OCI-LY1 (cell line): ENCODE data around the gene SLC9A4.

Experiments
- H2AFZ ChIP-seq: fragments of 200-600 bp; sonication (generic), shearing (Covaris generic); 2 replicates; pipeline ENCODE4 v1.6.0; 2014; ENCODE audit warnings: antibody characterized with exemption, mild to moderate bottlenecking, low read length
- H3F3A ChIP-seq: fragments of 200-600 bp; sonication (generic), shearing (Covaris generic); 2 replicates; pipeline ENCODE4 v1.6.0; 2014; ENCODE audit warnings: mild to moderate bottlenecking, antibody characterized with exemption, low read length, moderate library complexity; ENCODE audit not compliant: insufficient read depth
- H3K27ac ChIP-seq: fragments of 200-600 bp; sonication (generic); 2 replicates; pipeline ENCODE4 v1.5.1; 2014; ENCODE audit warnings: low read length, mixed run types, mild to moderate bottlenecking, low read depth; ENCODE audit not compliant: poor library complexity, severe bottlenecking
- H3K27me3 ChIP-seq: fragments of 200-600 bp; sonication (generic); 2 replicates; pipeline ENCODE4 v1.6.0; 2014; ENCODE audit warnings: antibody characterized with exemption, mild to moderate bottlenecking, low read length, moderate library complexity; ENCODE audit not compliant: insufficient read depth
- H3K36me3 ChIP-seq: fragments of 200-600 bp; sonication (generic); 2 replicates; pipeline ENCODE4 v1.6.1; 2014; ENCODE audit warnings: mild to moderate bottlenecking, antibody characterized with exemption, low read length, moderate library complexity, mixed read lengths; ENCODE audit not compliant: insufficient read depth
- H3K4me1 ChIP-seq: fragments of 200-600 bp; sonication (generic); 2 replicates; pipeline ENCODE4 v1.5.1; 2014; ENCODE audit warnings: mild to moderate bottlenecking, low read length, moderate library complexity; ENCODE audit not compliant: insufficient read depth, severe bottlenecking
- H3K4me2 ChIP-seq: fragments of 200-600 bp; sonication (generic), shearing (Covaris generic); 2 replicates; pipeline ENCODE4 v1.6.1; 2014; ENCODE audit warnings: low read length
- H3K4me3 ChIP-seq: fragments of 200-600 bp; sonication (generic); 2 replicates; pipeline ENCODE4 v1.5.1; 2014; ENCODE audit warnings: low read length, low read depth, mild to moderate bottlenecking, mixed read lengths; ENCODE audit not compliant: poor library complexity, severe bottlenecking
- H3K79me2 ChIP-seq: fragments of 200-600 bp; shearing (Covaris generic); 2 replicates; pipeline ENCODE4 v1.6.1; 2016; ENCODE audit warnings: mixed run types, low read length, mixed read lengths; ENCODE audit not compliant: insufficient read depth
- H3K9ac ChIP-seq: fragments of 200-600 bp; sonication (generic), shearing (Covaris generic); 2 replicates; pipeline ENCODE4 v1.6.1; 2014; ENCODE audit warnings: mild to moderate bottlenecking, low read length, mixed read lengths
- H3K9me2 ChIP-seq: fragments of 200-600 bp; sonication (generic), shearing (Covaris generic); 2 replicates; pipeline ENCODE4 v1.6.1; 2014; ENCODE audit warnings: low read depth, mild to moderate bottlenecking, low read length, mixed read lengths
- H3K9me3 ChIP-seq: fragments of 200-600 bp; shearing (Covaris generic); 2 replicates; pipeline ENCODE4 v1.6.1; 2014; ENCODE audit warnings: low read length, mixed read lengths
- H4K20me1 ChIP-seq: fragments of 200-600 bp; sonication (generic), shearing (Covaris generic); 2 replicates; pipeline ENCODE4 v1.6.0; 2016; ENCODE audit warnings: mild to moderate bottlenecking, low read length; ENCODE audit not compliant: insufficient read depth
- EZH2 ChIP-seq: fragments of 200-600 bp; sonication (generic), shearing (Covaris generic); IDR thresholded peaks from 2 replicates; pipeline ENCODE4 v1.8.0; 2017; ENCODE audit warnings: borderline replicate concordance, mixed run types, mild to moderate bottlenecking, antibody characterized with exemption, low read length, moderate library complexity, mixed read lengths
- TF ChIP-seq, protein P1 (sequence below): fragments of 200-600 bp; sonication (generic), shearing (Covaris generic); IDR thresholded peaks from 2 replicates; pipeline ENCODE4 v1.5.1; 2017; ENCODE audit warnings: mild to moderate bottlenecking, antibody characterized with exemption, low read length, moderate library complexity, mixed read lengths

The SLC9A4 gene

DNA sequence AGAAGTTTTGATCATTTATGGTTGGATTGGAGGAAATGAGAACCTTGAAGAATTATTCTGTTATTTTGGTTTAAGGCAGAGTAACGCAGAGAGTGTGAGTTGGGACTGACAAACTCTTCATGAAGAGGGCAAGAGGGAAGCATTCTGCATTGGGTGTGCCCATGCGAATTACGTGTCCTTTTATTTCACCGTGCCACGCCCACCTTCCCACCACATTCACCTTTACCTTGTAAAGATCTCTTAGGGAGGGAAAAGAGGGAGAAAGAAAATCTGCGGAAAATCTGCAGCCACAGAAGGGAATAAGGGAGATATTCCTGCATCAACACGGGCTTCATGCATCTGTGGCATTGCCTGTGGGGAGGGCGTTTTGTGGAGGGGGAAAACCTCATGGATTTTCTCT is 31.8 kb downstream of the SLC9A4 start:
- H2AFZ ChIP-seq, result no peak overlapping the region
- H3K4me2 ChIP-seq, result no peak overlapping the region
- H3K4me1 ChIP-seq, result no peaks in the 10 kb centered on the region
- no peak overlapping the region for H3K9ac ChIP-seq
- H4K20me1 ChIP-seq, result no peaks in the 10 kb centered on the region
- no peaks in the 10 kb centered on the region for H3K36me3 ChIP-seq
- H3K4me3 ChIP-seq, result no peak overlapping the region
- no peaks in the 10 kb centered on the region for H3K27me3 ChIP-seq
- no peak overlapping the region for H3K27ac ChIP-seq
- no peaks in the 10 kb centered on the region for H3K9me3 ChIP-seq
- no peaks in the 10 kb centered on the region for H3F3A ChIP-seq
- TF ChIP-seq, protein P1, sequence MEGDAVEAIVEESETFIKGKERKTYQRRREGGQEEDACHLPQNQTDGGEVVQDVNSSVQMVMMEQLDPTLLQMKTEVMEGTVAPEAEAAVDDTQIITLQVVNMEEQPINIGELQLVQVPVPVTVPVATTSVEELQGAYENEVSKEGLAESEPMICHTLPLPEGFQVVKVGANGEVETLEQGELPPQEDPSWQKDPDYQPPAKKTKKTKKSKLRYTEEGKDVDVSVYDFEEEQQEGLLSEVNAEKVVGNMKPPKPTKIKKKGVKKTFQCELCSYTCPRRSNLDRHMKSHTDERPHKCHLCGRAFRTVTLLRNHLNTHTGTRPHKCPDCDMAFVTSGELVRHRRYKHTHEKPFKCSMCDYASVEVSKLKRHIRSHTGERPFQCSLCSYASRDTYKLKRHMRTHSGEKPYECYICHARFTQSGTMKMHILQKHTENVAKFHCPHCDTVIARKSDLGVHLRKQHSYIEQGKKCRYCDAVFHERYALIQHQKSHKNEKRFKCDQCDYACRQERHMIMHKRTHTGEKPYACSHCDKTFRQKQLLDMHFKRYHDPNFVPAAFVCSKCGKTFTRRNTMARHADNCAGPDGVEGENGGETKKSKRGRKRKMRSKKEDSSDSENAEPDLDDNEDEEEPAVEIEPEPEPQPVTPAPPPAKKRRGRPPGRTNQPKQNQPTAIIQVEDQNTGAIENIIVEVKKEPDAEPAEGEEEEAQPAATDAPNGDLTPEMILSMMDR, result no peak
- no peak for TF ChIP-seq EZH2
- H3K79me2 ChIP-seq, result no peaks in the 10 kb centered on the region
- H3K9me2 ChIP-seq, result no peaks in the 10 kb centered on the region

DNA sequence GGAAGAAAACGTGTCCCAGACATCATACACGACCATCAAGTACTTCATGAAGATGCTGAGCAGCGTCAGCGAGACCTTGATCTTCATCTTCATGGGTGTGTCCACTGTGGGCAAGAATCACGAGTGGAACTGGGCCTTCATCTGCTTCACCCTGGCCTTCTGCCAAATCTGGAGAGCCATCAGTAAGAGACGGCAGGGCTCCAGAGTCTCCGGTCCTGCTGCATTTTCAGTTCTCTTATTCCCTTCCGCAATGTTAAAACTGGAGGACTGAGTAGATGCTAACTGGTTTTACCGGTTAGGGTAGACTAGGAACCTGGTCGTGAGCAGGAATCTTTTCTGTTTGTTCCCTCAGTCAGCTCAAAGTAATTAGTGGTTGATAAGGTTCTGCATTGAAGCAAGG is 32.3 kb downstream of the SLC9A4 start:
- Histone ChIP-seq H3K4me3 (no peak overlapping the region), H3K9me3 (no peaks in the 10 kb centered on the region), H3K9ac (no peak overlapping the region), H3K27ac (no peak overlapping the region), H2AFZ (no peak overlapping the region), H3K4me2 (no peak overlapping the region), H3K9me2 (no peaks in the 10 kb centered on the region), H3K4me1 (no peaks in the 10 kb centered on the region), H4K20me1 (no peaks in the 10 kb centered on the region), H3K79me2 (no peaks in the 10 kb centered on the region), H3K27me3 (no peaks in the 10 kb centered on the region), H3K36me3 (no peaks in the 10 kb centered on the region), H3F3A (no peaks in the 10 kb centered on the region)
- TF ChIP-seq EZH2, result no peak
- TF ChIP-seq, protein P1, result no peak

DNA sequence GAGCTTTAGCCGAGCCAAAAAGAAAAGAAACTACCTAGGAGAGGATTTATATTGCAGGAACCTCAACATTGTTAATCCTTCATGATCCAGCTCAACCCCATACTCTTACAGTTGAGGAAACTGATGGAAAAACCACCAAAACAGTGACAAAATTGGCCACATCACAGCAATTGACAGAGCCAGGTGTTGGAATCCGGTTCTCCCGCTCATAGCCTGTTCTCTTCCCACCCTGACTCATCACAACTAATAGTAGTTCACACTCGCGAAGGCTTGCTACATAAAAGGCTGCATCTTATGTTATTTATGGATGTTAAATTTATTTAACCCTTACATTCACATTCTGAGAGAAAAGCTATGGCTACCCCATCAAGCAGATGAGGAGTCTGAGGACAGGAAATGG is 33.7 kb downstream of the SLC9A4 start:
- H3K9me2 ChIP-seq, result no peaks in the 10 kb centered on the region
- H3K4me2 ChIP-seq, result no peak overlapping the region
- H3K36me3 ChIP-seq, result no peaks in the 10 kb centered on the region
- no peak overlapping the region for H3K4me3 ChIP-seq
- no peaks in the 10 kb centered on the region for H3K27me3 ChIP-seq
- TF ChIP-seq, protein P1, result no peak
- no peak for TF ChIP-seq EZH2
- H3K79me2 ChIP-seq, result no peaks in the 10 kb centered on the region
- H3K9me3 ChIP-seq, result no peaks in the 10 kb centered on the region
- H2AFZ ChIP-seq, result no peak overlapping the region
- no peaks in the 10 kb centered on the region for H4K20me1 ChIP-seq
- H3F3A ChIP-seq, result no peaks in the 10 kb centered on the region
- no peaks in the 10 kb centered on the region for H3K4me1 ChIP-seq
- H3K9ac ChIP-seq, result no peak overlapping the region
- H3K27ac ChIP-seq, result no peak overlapping the region
